ENCODE data around the gene ADAMTS6. TPM values are rescaled to one million over a fixed set of nuclear protein-coding genes. Genes with fewer than 3 reads are reported as not detected.

The ADAMTS6 gene
- total RNA-seq, 1 donor from 2014 or later: 1.3 TPM

GRCh38 chr5:65108786-65109743, 372.7 kb downstream of the ADAMTS6 start:
- DNase-seq (ENCODE audit: low spot score): no peak

GRCh38 chr5:65105301-65105700, 376.4 kb downstream of the ADAMTS6 start:
- no peak for DNase-seq (ENCODE audit: low spot score)

- DNase-seq (ENCODE audit: low spot score): no peak
Measured at GRCh38 chr5:65104831-65105230, 376.9 kb downstream of the ADAMTS6 start.

GRCh38 chr5:65103756-65104440, 377.8 kb downstream of the ADAMTS6 start:
- DNase-seq (ENCODE audit: low spot score): no peak

- DNase-seq (ENCODE audit: low spot score): no peak
Measured at GRCh38 chr5:65102976-65103711, 378.6 kb downstream of the ADAMTS6 start.

- DNase-seq (ENCODE audit: low spot score): no peak
Measured at GRCh38 chr5:65102371-65102975, 379.2 kb downstream of the ADAMTS6 start.

- no peak for DNase-seq (ENCODE audit: low spot score)
Measured at GRCh38 chr5:65101632-65102100, 380.1 kb downstream of the ADAMTS6 start.

GRCh38 chr5:65100911-65101631, 380.6 kb downstream of the ADAMTS6 start:
- no peak for DNase-seq (ENCODE audit: low spot score)

Other genes with a start within 250 kb of the ADAMTS6 start
- gene CENPK, start 81.2 kb upstream of the ADAMTS6 start, total RNA-seq: 0.80 TPM
- 25.0 TPM for gene PPWD1, start 81.4 kb upstream of the ADAMTS6 start, total RNA-seq
- 13.4 TPM for gene TRIM23, start 142.4 kb upstream of the ADAMTS6 start, total RNA-seq
- 3.4 TPM for gene SHLD3, start 143.1 kb upstream of the ADAMTS6 start, total RNA-seq
- 15.4 TPM for gene TRAPPC13, start 143.1 kb upstream of the ADAMTS6 start, total RNA-seq
- 13.0 TPM for gene SGTB, start 240.2 kb upstream of the ADAMTS6 start, total RNA-seq
- gene NLN, start 240.3 kb upstream of the ADAMTS6 start, total RNA-seq: 31.5 TPM